Stomach (tissue), 4 donors: ENCODE data around the gene IAH1.

Experiments
- CTCF ChIP-seq, 7 experiments: fragments of 450-650 bp in 4 of 7; fragments of 200-600 bp in 3 of 7; sonication (generic) in 3 of 7; IDR thresholded peaks; one replicate each; pipeline ENCODE4 v1.5.1; 2016 to 2019; ENCODE audit warnings: antibody characterized with exemption in 7 of 7, control low read depth in 2 of 7, mild to moderate bottlenecking in 1 of 7
- POLR2A ChIP-seq, 4 donors: fragments of 450-650 bp; IDR thresholded peaks; one replicate each; pipeline ENCODE4 v1.6.1; 2016; ENCODE audit warnings: antibody characterized with exemption in 4 of 4, control low read depth in 2 of 4, mild to moderate bottlenecking in 1 of 4, moderate library complexity in 1 of 4
- POLR2AphosphoS5 ChIP-seq, 3 donors: sonication (generic); formaldehyde crosslinking; IDR thresholded peaks; one replicate each; pipeline ENCODE4 v1.6.1; 2016; ENCODE audit warnings: antibody characterized with exemption in 3 of 3

GRCh38 chr2:9472511-9472910 lies 1.8 kb upstream of the IAH1 start:
- TF ChIP-seq CTCF (IDR thresholded peaks at IDR 0.05) (no peak), POLR2A (IDR thresholded peaks at IDR 0.05) (no peak), POLR2AphosphoS5 (IDR thresholded peaks at IDR 0.05) (no peak)
